ENCODE data around the gene CYP27A1. TPM values are rescaled to one million over a fixed set of nuclear protein-coding genes. Genes with fewer than 3 reads are reported as not detected.

Gene CYP27A1
- total RNA-seq, 2 experiments from 2014 or later: 3.0 to 4.7 TPM

DNA sequence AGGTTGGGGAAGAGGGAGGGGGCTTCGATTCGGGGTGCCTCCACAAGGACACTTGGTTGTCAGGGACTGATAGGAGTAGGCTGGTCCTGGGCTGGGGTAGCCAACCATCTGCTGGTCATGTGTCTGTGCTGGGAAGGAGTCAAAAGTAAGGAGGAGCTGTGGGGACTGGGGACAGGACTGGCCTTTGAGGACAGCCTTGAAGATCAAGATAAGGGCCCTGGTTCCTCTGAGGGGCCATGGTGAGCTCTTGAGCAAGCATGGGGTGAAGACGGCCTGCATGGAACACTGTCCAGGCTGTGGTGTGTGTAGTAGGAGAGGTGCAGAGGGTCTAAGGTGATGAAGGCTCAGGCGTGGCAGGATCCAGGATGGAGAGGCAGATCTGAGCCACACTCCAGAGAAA is 1.7 kb downstream of the CYP27A1 start:
- ATAC-seq (ENCODE audit: low read depth) (no peak), DNase-seq (no peak)
- POLR2A ChIA-PET: no interaction called here
- no peaks in the 10 kb centered on the region for H3K4me1 Mint-ChIP-seq
- peaks cover 59% of the 10 kb centered on the region for H3K27me3 Mint-ChIP-seq
- H3K27ac Mint-ChIP-seq: no peak overlapping the region
- no peaks in the 10 kb centered on the region for H3K9me3 Mint-ChIP-seq
- no peaks in the 10 kb centered on the region for H3K36me3 Mint-ChIP-seq
- H3K4me3 Mint-ChIP-seq: no peak overlapping the region

DNA sequence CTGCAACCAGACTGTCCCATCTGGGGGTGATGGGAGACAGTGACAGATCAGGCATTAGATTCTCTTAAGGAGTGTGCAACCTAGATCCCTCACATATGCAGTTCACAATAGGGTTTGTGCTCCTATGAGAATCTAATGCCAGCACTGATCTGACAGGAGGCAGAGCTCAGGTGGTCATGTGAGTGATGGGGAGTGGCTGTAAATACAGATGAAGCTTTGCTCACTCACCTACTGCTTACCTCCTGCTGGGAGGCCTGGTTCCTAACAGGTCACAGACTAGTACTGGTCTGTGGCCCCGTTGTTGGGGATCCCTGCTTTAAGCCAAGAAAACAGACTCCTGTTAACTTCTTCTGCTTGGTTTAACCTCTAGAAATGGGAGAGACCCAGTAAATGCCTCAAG is 3.2 kb downstream of the CYP27A1 start:
- no peaks in the 10 kb centered on the region for H3K4me1 Mint-ChIP-seq
- POLR2A ChIA-PET: no interaction called here
- DNase-seq: no peak
- no peak overlapping the region for H3K4me3 Mint-ChIP-seq
- H3K27me3 Mint-ChIP-seq: peaks cover 57% of the 10 kb centered on the region
- no peaks in the 10 kb centered on the region for H3K9me3 Mint-ChIP-seq
- no peak for ATAC-seq (ENCODE audit: low read depth)
- H3K36me3 Mint-ChIP-seq: no peaks in the 10 kb centered on the region
- no peak overlapping the region for H3K27ac Mint-ChIP-seq

- H3K27ac Mint-ChIP-seq: no peak overlapping the region
- DNase-seq (no peak), ATAC-seq (ENCODE audit: low read depth) (no peak)
- no peaks in the 10 kb centered on the region for H3K9me3 Mint-ChIP-seq
- H3K27me3 Mint-ChIP-seq: peaks cover 53% of the 10 kb centered on the region
- H3K36me3 Mint-ChIP-seq: no peaks in the 10 kb centered on the region
- no peak overlapping the region for H3K4me3 Mint-ChIP-seq
- POLR2A ChIA-PET: no interaction called here
- no peaks in the 10 kb centered on the region for H3K4me1 Mint-ChIP-seq
Measured at GRCh38 chr2:218786133-218786532, 4.2 kb downstream of the CYP27A1 start.

- no peak for DNase-seq
- no peak overlapping the region for H3K27ac Mint-ChIP-seq
- no peaks in the 10 kb centered on the region for H3K4me1 Mint-ChIP-seq
- H3K4me3 Mint-ChIP-seq: no peak overlapping the region
- POLR2A ChIA-PET: no interaction called here
- peaks cover 37% of the 10 kb centered on the region for H3K27me3 Mint-ChIP-seq
- H3K9me3 Mint-ChIP-seq: no peaks in the 10 kb centered on the region
- H3K36me3 Mint-ChIP-seq: no peaks in the 10 kb centered on the region
- no peak for ATAC-seq (ENCODE audit: low read depth)
Measured at GRCh38 chr2:218788529-218789255, 6.7 kb downstream of the CYP27A1 start.

GRCh38 chr2:218792433-218792832 is 10.5 kb downstream of the CYP27A1 start:
- Mint-ChIP-seq H3K36me3 (no peaks in the 10 kb centered on the region), H3K27ac (no peak overlapping the region), H3K4me3 (no peak overlapping the region), H3K27me3 (peaks cover 30% of the 10 kb centered on the region), H3K4me1 (no peaks in the 10 kb centered on the region), H3K9me3 (no peaks in the 10 kb centered on the region)
- no peak for DNase-seq
- POLR2A ChIA-PET: no interaction called here
- ATAC-seq (ENCODE audit: low read depth): no peak

DNA sequence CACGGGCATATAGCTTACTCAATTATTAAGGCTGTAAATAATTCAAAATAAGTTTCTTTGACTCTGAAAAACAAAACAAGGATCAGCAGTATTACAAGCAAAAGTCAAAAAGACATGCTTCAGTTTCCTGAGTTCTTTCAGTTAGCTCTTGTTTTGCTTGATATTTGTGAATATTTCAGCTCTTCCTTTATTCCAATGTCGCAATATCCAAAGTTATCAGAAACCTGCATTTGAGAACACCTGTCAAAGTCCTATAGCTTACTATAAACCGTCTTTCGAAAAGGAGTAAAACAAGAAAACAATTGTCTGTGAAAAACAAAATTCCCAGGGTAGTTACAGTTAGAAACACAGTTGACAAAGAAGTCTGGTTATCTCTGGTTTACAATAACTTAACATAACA is 14.7 kb downstream of the CYP27A1 start:
- POLR2A ChIA-PET: no interaction called here
- Mint-ChIP-seq H3K4me1 (no peaks in the 10 kb centered on the region), H3K27ac (no peak overlapping the region), H3K27me3 (peaks cover 54% of the 10 kb centered on the region), H3K4me3 (no peak overlapping the region), H3K36me3 (no peaks in the 10 kb centered on the region), H3K9me3 (no peaks in the 10 kb centered on the region)
- ATAC-seq (ENCODE audit: low read depth): no peak
- DNase-seq: no peak

- no peaks in the 10 kb centered on the region for H3K9me3 Mint-ChIP-seq
- peaks cover 53% of the 10 kb centered on the region for H3K27me3 Mint-ChIP-seq
- ATAC-seq (ENCODE audit: low read depth): no peak
- no peak overlapping the region for H3K27ac Mint-ChIP-seq
- no peak for DNase-seq
- POLR2A ChIA-PET: no interaction called here
- H3K4me1 Mint-ChIP-seq: peaks cover 3% of the 10 kb centered on the region
- H3K36me3 Mint-ChIP-seq: no peaks in the 10 kb centered on the region
- H3K4me3 Mint-ChIP-seq: no peak overlapping the region
Measured at GRCh38 chr2:218798767-218799504, 17.0 kb downstream of the CYP27A1 start.

- no peak overlapping the region for H3K4me3 Mint-ChIP-seq
- no peak for DNase-seq
- H3K27me3 Mint-ChIP-seq: peaks cover 59% of the 10 kb centered on the region
- POLR2A ChIA-PET: no interaction called here
- H3K27ac Mint-ChIP-seq: no peak overlapping the region
- no peak for ATAC-seq (ENCODE audit: low read depth)
- no peaks in the 10 kb centered on the region for H3K36me3 Mint-ChIP-seq
- H3K9me3 Mint-ChIP-seq: peaks cover 8% of the 10 kb centered on the region
- H3K4me1 Mint-ChIP-seq: peaks cover 3% of the 10 kb centered on the region
Measured at GRCh38 chr2:218799990-218800389, 18.0 kb downstream of the CYP27A1 start.

GRCh38 chr2:218802386-218802994 is 20.5 kb downstream of the CYP27A1 start:
- POLR2A ChIA-PET: no interaction called here
- H3K27ac Mint-ChIP-seq: no peak overlapping the region
- H3K36me3 Mint-ChIP-seq: peaks cover 2% of the 10 kb centered on the region
- peaks cover 70% of the 10 kb centered on the region for H3K27me3 Mint-ChIP-seq
- H3K4me3 Mint-ChIP-seq: no peak overlapping the region
- H3K9me3 Mint-ChIP-seq: peaks cover 10% of the 10 kb centered on the region
- DNase-seq (no peak), ATAC-seq (ENCODE audit: low read depth) (peak; percentile 36)
- peaks cover 11% of the 10 kb centered on the region for H3K4me1 Mint-ChIP-seq

- Mint-ChIP-seq H3K36me3 (peaks cover 2% of the 10 kb centered on the region), H3K27ac (no peak overlapping the region), H3K4me3 (no peak overlapping the region), H3K4me1 (peaks cover 11% of the 10 kb centered on the region), H3K27me3 (peaks cover 66% of the 10 kb centered on the region), H3K9me3 (peaks cover 10% of the 10 kb centered on the region)
- ATAC-seq (ENCODE audit: low read depth) (no peak), DNase-seq (no peak)
- POLR2A ChIA-PET: no interaction called here
Measured at GRCh38 chr2:218804817-218805216, 22.9 kb downstream of the CYP27A1 start.

DNA sequence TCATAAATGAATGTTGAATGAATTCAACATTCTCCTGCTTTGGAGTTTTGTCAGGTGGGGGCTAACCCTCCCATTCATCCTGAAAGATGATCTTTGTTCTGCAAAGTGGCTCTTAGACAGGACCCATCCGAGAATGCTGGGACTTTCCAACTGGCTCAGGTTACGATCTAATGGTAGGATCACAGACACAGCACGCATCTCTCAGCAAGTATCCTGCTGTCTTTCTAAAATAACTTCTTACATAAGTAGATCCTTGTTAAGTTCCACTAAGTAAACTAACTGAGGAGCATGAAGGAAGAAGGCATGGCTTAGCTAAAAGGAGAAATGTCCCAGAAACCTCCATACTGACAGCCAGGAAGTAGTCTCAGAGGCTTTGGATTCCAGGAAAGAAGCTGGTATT is 23.7 kb downstream of the CYP27A1 start:
- peaks cover 58% of the 10 kb centered on the region for H3K27me3 Mint-ChIP-seq
- no peak overlapping the region for H3K27ac Mint-ChIP-seq
- peaks cover 11% of the 10 kb centered on the region for H3K4me1 Mint-ChIP-seq
- H3K36me3 Mint-ChIP-seq: peaks cover 2% of the 10 kb centered on the region
- peaks cover 10% of the 10 kb centered on the region for H3K9me3 Mint-ChIP-seq
- no peak overlapping the region for H3K4me3 Mint-ChIP-seq
- no peak for ATAC-seq (ENCODE audit: low read depth)
- POLR2A ChIA-PET: no interaction called here
- DNase-seq: no peak

GRCh38 chr2:218806346-218806978 is 24.5 kb downstream of the CYP27A1 start:
- Mint-ChIP-seq H3K4me1 (peaks cover 11% of the 10 kb centered on the region), H3K9me3 (peaks cover 10% of the 10 kb centered on the region), H3K4me3 (no peak overlapping the region), H3K27me3 (peaks cover 54% of the 10 kb centered on the region), H3K36me3 (peaks cover 2% of the 10 kb centered on the region), H3K27ac (no peak overlapping the region)
- DNase-seq: no peak
- no peak for ATAC-seq (ENCODE audit: low read depth)
- POLR2A ChIA-PET: no interaction called here

- Mint-ChIP-seq H3K36me3 (peaks cover 2% of the 10 kb centered on the region), H3K27ac (no peak overlapping the region), H3K4me1 (peaks cover 8% of the 10 kb centered on the region), H3K4me3 (no peak overlapping the region), H3K27me3 (peaks cover 52% of the 10 kb centered on the region), H3K9me3 (peaks cover 10% of the 10 kb centered on the region)
- ATAC-seq (ENCODE audit: low read depth): no peak
- POLR2A ChIA-PET: no interaction called here
- DNase-seq: no peak
Measured at GRCh38 chr2:218807626-218808025, 25.7 kb downstream of the CYP27A1 start.
